H9 (cell line): ENCODE data around the gene CNGB1. TPM values are rescaled to one million over a fixed set of nuclear protein-coding genes. Genes with fewer than 3 reads are reported as not detected.

Source experiments
- DNase-seq: peaks from one replicate; pipeline ENCODE4 v3.0.0-alpha.2; 2017
- H2AFZ ChIP-seq: one replicate; pipeline ENCODE4 v1.6.1; 2013; ENCODE audit warnings: mild to moderate bottlenecking, low read length, control low read depth, moderate library complexity
- H2AK5ac ChIP-seq: 2 replicates; pipeline ENCODE4 v1.6.1; 2013; ENCODE audit warnings: low read length, control low read depth, mixed read lengths; ENCODE audit not compliant: insufficient read length
- H2BK120ac ChIP-seq: one replicate; pipeline ENCODE4 v1.6.1; 2013; ENCODE audit warnings: low read depth, mild to moderate bottlenecking, low read length, control low read depth, inconsistent platforms; ENCODE audit not compliant: poor library complexity, severe bottlenecking
- H2BK12ac ChIP-seq: 2 replicates; pipeline ENCODE4 v1.6.1; 2013; ENCODE audit warnings: low read length, control low read depth, mixed read lengths, low read depth; ENCODE audit not compliant: insufficient read length
- H2BK15ac ChIP-seq: 2 replicates; pipeline ENCODE4 v1.6.1; 2013; ENCODE audit warnings: low read depth, low read length, control low read depth
- H2BK20ac ChIP-seq: one replicate; pipeline ENCODE4 v1.6.1; 2013; ENCODE audit warnings: low read depth, mild to moderate bottlenecking, low read length, control low read depth, inconsistent platforms; ENCODE audit not compliant: poor library complexity, severe bottlenecking
- H2BK5ac ChIP-seq: 2 replicates; pipeline ENCODE4 v1.6.1; 2013; ENCODE audit warnings: low read length, control low read depth, mixed read lengths; ENCODE audit not compliant: insufficient read length
- H3K14ac ChIP-seq: 2 replicates; pipeline ENCODE4 v1.6.1; 2013; ENCODE audit warnings: low read length, control low read depth; ENCODE audit not compliant: insufficient read depth
- H3K18ac ChIP-seq: 2 replicates; pipeline ENCODE4 v1.6.1; 2013; ENCODE audit warnings: low read depth, mild to moderate bottlenecking, mixed read lengths, low read length, control low read depth; ENCODE audit not compliant: insufficient read length
- H3K23ac ChIP-seq: 2 replicates; pipeline ENCODE4 v1.6.1; 2013; ENCODE audit warnings: low read length, control low read depth, mixed read lengths, low read depth; ENCODE audit not compliant: insufficient read length
- H3K23me2 ChIP-seq: 2 replicates; pipeline ENCODE4 v1.6.1; 2013; ENCODE audit warnings: low read depth, mild to moderate bottlenecking, mixed read lengths, low read length, control low read depth; ENCODE audit not compliant: insufficient read length, poor library complexity, severe bottlenecking
- H3K27ac ChIP-seq: 2 replicates; pipeline ENCODE4 v1.5.1; 2013; ENCODE audit warnings: low read length, control low read depth, mixed read lengths, low read depth; ENCODE audit not compliant: insufficient read length
- H3K27me3 ChIP-seq: 2 replicates; pipeline ENCODE4 v1.6.1; 2013; ENCODE audit warnings: low read length, control low read depth, inconsistent platforms; ENCODE audit not compliant: insufficient read depth
- H3K4ac ChIP-seq: 2 replicates; pipeline ENCODE4 v1.6.1; 2013; ENCODE audit warnings: low read depth, mild to moderate bottlenecking, control low read depth, inconsistent platforms, low read length, moderate library complexity
- H3K4me1 ChIP-seq: 2 replicates; pipeline ENCODE4 v1.6.1; 2013; ENCODE audit warnings: low read length, control low read depth, inconsistent platforms; ENCODE audit not compliant: insufficient read depth
- H3K4me2 ChIP-seq: 2 replicates; pipeline ENCODE4 v1.6.1; 2013; ENCODE audit warnings: low read length, control low read depth, mixed read lengths; ENCODE audit not compliant: insufficient read length, insufficient read depth
- H3K56ac ChIP-seq: 2 replicates; pipeline ENCODE4 v1.6.1; 2013; ENCODE audit warnings: low read depth, mild to moderate bottlenecking, mixed read lengths, low read length, control low read depth; ENCODE audit not compliant: insufficient read length
- H3K79me1 ChIP-seq: 2 replicates; pipeline ENCODE4 v1.6.1; 2013; ENCODE audit warnings: low read depth, mild to moderate bottlenecking, moderate library complexity, low read length, control low read depth, inconsistent platforms; ENCODE audit not compliant: insufficient read depth, poor library complexity, severe bottlenecking
- H3K79me2 ChIP-seq: 2 replicates; pipeline ENCODE4 v1.6.1; 2013; ENCODE audit warnings: low read length, control low read depth, inconsistent platforms; ENCODE audit not compliant: insufficient read depth
- H3K9ac ChIP-seq: 2 replicates; pipeline ENCODE4 v1.6.1; 2013; ENCODE audit warnings: low read length, control low read depth, mixed read lengths; ENCODE audit not compliant: insufficient read length; ENCODE audit errors: extremely low read depth
- H3K9me3 ChIP-seq: one replicate; pipeline ENCODE4 v1.6.1; 2013; ENCODE audit warnings: low read depth, low read length, inconsistent platforms; ENCODE audit not compliant: control insufficient read depth
- H3T11ph ChIP-seq: one replicate; pipeline ENCODE4 v1.6.1; 2013; ENCODE audit warnings: mild to moderate bottlenecking, low read length, control low read depth, inconsistent platforms
- H4K20me1 ChIP-seq: one replicate; pipeline ENCODE4 v1.6.1; 2013; ENCODE audit not compliant: control insufficient read depth, insufficient read length, insufficient read depth
- H4K5ac ChIP-seq: 2 replicates; pipeline ENCODE4 v1.6.1; 2013; ENCODE audit warnings: low read depth, mild to moderate bottlenecking, mixed read lengths, low read length, control low read depth; ENCODE audit not compliant: insufficient read length
- H4K8ac ChIP-seq: replicated peaks from 2 replicates; pipeline ENCODE4 v1.6.1; 2013; ENCODE audit warnings: low read length, control low read depth, mixed read lengths, low read depth; ENCODE audit not compliant: insufficient read length
- H4K91ac ChIP-seq: 2 replicates; pipeline ENCODE4 v1.6.1; 2013; ENCODE audit warnings: low read depth, mild to moderate bottlenecking, moderate library complexity, mixed read lengths, low read length, control low read depth; ENCODE audit not compliant: insufficient read length
- H3K27ac Mint-ChIP-seq, 3 experiments: 2 replicates in 2 of 3; 3 replicates in 1 of 3; pipeline ENCODE4 v1.8.0; 2020 to 2021; ENCODE audit warnings: mixed read lengths in 3 of 3, mild to moderate bottlenecking in 1 of 3, moderate library complexity in 1 of 3
- H3K27me3 Mint-ChIP-seq: 2 replicates; pipeline ENCODE4 v1.8.0; 2021; ENCODE audit warnings: low read depth, mild to moderate bottlenecking, moderate library complexity, mixed read lengths
- H3K36me3 Mint-ChIP-seq, 3 experiments: 2 replicates in 2 of 3; 3 replicates in 1 of 3; pipeline ENCODE4 v1.8.0; 2020 to 2021; ENCODE audit warnings: low read depth in 3 of 3, mixed read lengths in 3 of 3; ENCODE audit not compliant: insufficient read depth in 1 of 3
- H3K4me1 Mint-ChIP-seq, 2 experiments: 2 replicates each; pipeline ENCODE4 v1.8.0; 2020; ENCODE audit warnings: mixed read lengths in 2 of 2
- H3K4me3 Mint-ChIP-seq, 2 experiments: 2 replicates in 1 of 2; 3 replicates in 1 of 2; pipeline ENCODE4 v1.8.0; 2020 to 2021; ENCODE audit warnings: mild to moderate bottlenecking in 2 of 2, mixed read lengths in 2 of 2, moderate library complexity in 1 of 2
- H3K9me3 Mint-ChIP-seq, 2 experiments: 2 replicates in 1 of 2; 3 replicates in 1 of 2; pipeline ENCODE4 v1.8.0; 2020; ENCODE audit warnings: mild to moderate bottlenecking in 2 of 2, mixed read lengths in 2 of 2, moderate library complexity in 1 of 2
- CTCF ChIP-seq: fragments of 200-600 bp; sonication (generic); conservative IDR thresholded peaks from 3 replicates; pipeline ENCODE4 v1.8.0; 2021; ENCODE audit warnings: antibody characterized with exemption, mild to moderate bottlenecking
- WGBS: extraction: QIAGEN DNeasy Blood & Tissue Kit; methylation state at CpG from one replicate; pipeline ENCODE4 v1.1.7; 2013; ENCODE audit warnings: missing lambda C conversion rate, low lambda C conversion rate, mixed read lengths; ENCODE audit not compliant: insufficient read length; ENCODE audit errors: extremely low coverage; 5-methylcytosine and 5-hydroxymethylcytosine counted together
- total RNA-seq: library from RNA; stranded (reverse); gene quantifications from 2 replicates; pipeline ENCODE4 v1.2.1, GENCODE V29; 2021

CNGB1 gene
- total RNA-seq, 1 experiment from 2014 or later, result not detected

DNA sequence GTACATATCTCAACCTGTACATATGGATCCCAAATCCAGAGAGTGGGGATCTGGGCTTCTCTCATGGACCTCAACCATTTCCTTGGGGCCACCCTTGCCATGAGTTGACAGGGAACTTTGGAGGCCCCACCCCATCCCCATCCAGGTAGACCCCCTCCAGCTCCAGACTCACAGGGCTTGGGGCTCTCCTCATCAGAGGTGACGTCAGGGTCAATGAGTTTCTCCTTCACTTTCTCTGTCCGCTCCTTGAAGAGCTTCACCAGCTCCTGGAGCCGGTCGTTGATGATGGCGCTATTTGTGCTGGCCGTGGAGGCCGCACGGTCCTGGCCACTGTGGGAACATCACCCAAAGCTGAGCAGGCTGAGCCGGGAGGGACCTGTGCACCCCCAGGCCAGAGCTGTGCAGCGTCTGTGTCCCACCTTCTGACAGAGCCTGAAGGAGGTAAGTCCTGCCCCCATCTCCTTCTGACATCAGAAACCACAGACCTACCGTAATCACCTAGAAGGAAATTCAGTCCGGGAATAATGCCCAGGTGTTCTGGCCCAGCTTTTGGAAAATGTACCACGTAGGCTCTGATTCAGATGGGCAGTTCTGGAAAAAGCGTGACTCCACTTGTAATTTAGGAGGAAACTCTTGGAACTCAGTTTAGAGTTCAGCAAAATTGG is 50.6 kb downstream of the CNGB1 start:
- no peaks in the 10 kb centered on the region; a peak in 1 of 5 replicates for H3K9me3 Mint-ChIP-seq
- no peak overlapping the region for H3K4me2 ChIP-seq
- no peaks in the 10 kb centered on the region for H3K27me3 ChIP-seq
- no CpG with 5 or more reads among the region's 14 CpGs for WGBS
- H4K8ac ChIP-seq, result no peak overlapping the region
- no peak overlapping the region for H2BK20ac ChIP-seq
- no peak overlapping the region for H3K4me3 Mint-ChIP-seq
- no peaks in the 10 kb centered on the region for H3K79me1 ChIP-seq
- H4K5ac ChIP-seq, result no peak overlapping the region
- H3K9ac ChIP-seq, result no peak overlapping the region
- peaks cover 13% of the 10 kb centered on the region for H3K27me3 Mint-ChIP-seq
- H2AK5ac ChIP-seq, result no peak overlapping the region
- no peak for DNase-seq
- H3K27ac Mint-ChIP-seq, result no peak overlapping the region; a peak in 1 of 7 replicates
- H3K4me1 Mint-ChIP-seq, result peaks cover 2 to 12% of the 10 kb centered on the region in 2 experiments; a peak in 3 of 4 replicates
- no peak overlapping the region for H3K18ac ChIP-seq
- H3T11ph ChIP-seq, result no peak overlapping the region
- H2BK15ac ChIP-seq, result no peak overlapping the region
- no peak overlapping the region for H2AFZ ChIP-seq
- no peaks in the 10 kb centered on the region for H3K4me1 ChIP-seq
- no peak overlapping the region for H2BK12ac ChIP-seq
- no peak overlapping the region for H3K56ac ChIP-seq
- no peak overlapping the region for H4K91ac ChIP-seq
- no peak overlapping the region for H3K27ac ChIP-seq
- no peak for TF ChIP-seq CTCF
- no peak overlapping the region for H3K23ac ChIP-seq
- no peak overlapping the region for H2BK5ac ChIP-seq
- H3K23me2 ChIP-seq, result no peaks in the 10 kb centered on the region
- H3K79me2 ChIP-seq, result no peaks in the 10 kb centered on the region
- H3K4ac ChIP-seq, result no peak overlapping the region
- no peaks in the 10 kb centered on the region for H3K36me3 Mint-ChIP-seq
- no peaks in the 10 kb centered on the region for H4K20me1 ChIP-seq
- H2BK120ac ChIP-seq, result no peak overlapping the region
- no peak overlapping the region for H3K14ac ChIP-seq
- no peaks in the 10 kb centered on the region for H3K9me3 ChIP-seq
